T-helper 2 cell treated with Interferon-gamma antibody and Interleukin-4, amounts not matched to agents 5 μg/mL and 100 μg/mL, for 36 hours (primary cell): Measurements from ENCODE around the gene XRCC5.
A peak's percentile ranks its signal among the peaks of the same experiment; 100 is the strongest.

Experiments
- DNase-seq: peaks from one replicate; pipeline ENCODE4 v3.0.0; 2021; ENCODE audit warnings: low spot score
- H3K27ac Mint-ChIP-seq: one replicate; pipeline ENCODE4 v1.8.0; 2021; ENCODE audit warnings: mild to moderate bottlenecking, mixed read lengths
- H3K27me3 Mint-ChIP-seq: one replicate; pipeline ENCODE4 v1.8.0; 2021; ENCODE audit warnings: low read depth, mixed read lengths
- H3K36me3 Mint-ChIP-seq: one replicate; pipeline ENCODE4 v1.8.0; 2021; ENCODE audit warnings: low read depth, mixed read lengths
- H3K4me1 Mint-ChIP-seq: one replicate; pipeline ENCODE4 v1.8.0; 2021; ENCODE audit warnings: low read depth, mixed read lengths
- H3K4me3 Mint-ChIP-seq: one replicate; pipeline ENCODE4 v1.8.0; 2022; ENCODE audit warnings: mild to moderate bottlenecking, moderate library complexity, mixed read lengths
- H3K9me3 Mint-ChIP-seq: one replicate; pipeline ENCODE4 v1.8.0; 2021; ENCODE audit warnings: mixed read lengths

The XRCC5 gene

GRCh38 chr2:216215658-216216390 is 106.7 kb downstream of the XRCC5 start:
- H3K27ac Mint-ChIP-seq, result no peak overlapping the region
- H3K4me1 Mint-ChIP-seq, result peaks cover 41% of the 10 kb centered on the region
- no peaks in the 10 kb centered on the region for H3K27me3 Mint-ChIP-seq
- DNase-seq, result no peak
- no peak overlapping the region for H3K4me3 Mint-ChIP-seq
- no peaks in the 10 kb centered on the region for H3K9me3 Mint-ChIP-seq
- H3K36me3 Mint-ChIP-seq, result peaks cover 12% of the 10 kb centered on the region

GRCh38 chr2:216216951-216217903 is 108.1 kb downstream of the XRCC5 start:
- Mint-ChIP-seq H3K36me3 (peaks cover 12% of the 10 kb centered on the region), H3K4me3 (peak overlapping the region; percentile 37), H3K4me1 (peaks cover 55% of the 10 kb centered on the region), H3K27ac (peak overlapping the region; percentile 65), H3K9me3 (no peaks in the 10 kb centered on the region), H3K27me3 (no peaks in the 10 kb centered on the region)
- DNase-seq, result no peak

DNA sequence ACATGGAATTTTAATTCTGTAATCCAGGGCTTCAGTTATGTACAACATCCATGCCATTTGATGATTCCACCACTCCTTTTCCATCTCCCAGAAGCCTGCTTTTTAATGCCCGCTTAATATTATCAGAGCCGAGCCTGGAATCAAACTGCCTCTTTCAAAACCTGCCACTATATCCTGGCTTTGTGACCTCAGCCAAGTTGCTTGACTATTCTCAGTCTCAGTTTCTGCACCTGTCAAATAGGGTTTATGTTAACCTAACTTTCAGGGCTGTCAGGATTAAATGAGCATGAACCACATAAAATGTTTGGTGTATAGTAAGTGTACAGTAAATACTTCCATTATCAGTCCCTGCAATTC is 108.7 kb downstream of the XRCC5 start:
- peaks cover 61% of the 10 kb centered on the region for H3K4me1 Mint-ChIP-seq
- H3K4me3 Mint-ChIP-seq, result no peak overlapping the region
- H3K36me3 Mint-ChIP-seq, result peaks cover 12% of the 10 kb centered on the region
- no peaks in the 10 kb centered on the region for H3K27me3 Mint-ChIP-seq
- DNase-seq, result no peak
- H3K9me3 Mint-ChIP-seq, result no peaks in the 10 kb centered on the region
- peak overlapping the region; percentile 65 for H3K27ac Mint-ChIP-seq

DNA sequence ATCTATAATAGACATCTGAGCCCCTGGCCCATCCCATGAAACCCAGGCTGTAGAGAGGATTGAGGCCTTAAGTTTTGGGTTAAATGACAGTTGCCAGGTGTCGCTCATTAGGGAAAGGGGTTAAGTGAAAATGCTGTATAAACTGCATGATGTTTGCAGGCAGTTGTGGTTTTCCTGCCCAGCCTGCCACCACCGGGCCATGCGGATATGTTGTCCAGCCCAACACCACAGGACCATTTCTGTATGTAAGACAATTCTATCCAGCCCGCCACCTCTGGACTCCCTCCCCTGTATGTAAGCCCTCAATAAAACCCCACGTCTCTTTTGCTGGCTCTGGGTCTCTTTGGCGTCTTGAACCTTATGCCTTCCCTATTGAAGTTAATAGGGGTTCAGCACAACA is 110.7 kb downstream of the XRCC5 start:
- Mint-ChIP-seq H3K27ac (no peak overlapping the region), H3K36me3 (peaks cover 9% of the 10 kb centered on the region), H3K4me3 (no peak overlapping the region), H3K9me3 (no peaks in the 10 kb centered on the region), H3K27me3 (no peaks in the 10 kb centered on the region), H3K4me1 (peaks cover 66% of the 10 kb centered on the region)
- DNase-seq, result no peak

GRCh38 chr2:216220976-216221375 is 111.8 kb downstream of the XRCC5 start:
- no peak for DNase-seq
- H3K27me3 Mint-ChIP-seq, result no peaks in the 10 kb centered on the region
- H3K4me3 Mint-ChIP-seq, result no peak overlapping the region
- H3K27ac Mint-ChIP-seq, result peak overlapping the region; percentile 27
- no peaks in the 10 kb centered on the region for H3K9me3 Mint-ChIP-seq
- H3K4me1 Mint-ChIP-seq, result peaks cover 66% of the 10 kb centered on the region
- peaks cover 9% of the 10 kb centered on the region for H3K36me3 Mint-ChIP-seq

DNA sequence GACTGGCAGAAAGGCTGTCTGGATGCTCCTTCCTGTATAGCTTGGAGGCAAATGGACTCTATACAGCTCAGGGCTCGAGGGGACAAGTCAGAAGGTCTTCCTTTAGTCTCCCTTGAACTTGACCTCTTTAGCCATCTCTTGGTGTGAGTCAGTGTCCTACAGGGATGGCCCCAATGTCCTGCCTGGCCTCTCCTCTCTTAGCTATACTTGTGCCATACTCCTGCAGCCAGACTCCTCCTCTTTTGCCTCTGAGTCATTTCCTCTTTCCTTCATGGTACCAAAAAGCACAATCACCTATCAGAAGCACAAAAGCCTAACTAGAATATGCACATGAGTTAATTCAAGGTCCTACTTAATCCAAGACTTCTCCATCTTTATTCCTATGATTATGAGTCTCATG is 112.7 kb downstream of the XRCC5 start:
- no peak for DNase-seq
- peaks cover 9% of the 10 kb centered on the region for H3K36me3 Mint-ChIP-seq
- no peaks in the 10 kb centered on the region for H3K9me3 Mint-ChIP-seq
- H3K4me1 Mint-ChIP-seq, result peaks cover 60% of the 10 kb centered on the region
- H3K27me3 Mint-ChIP-seq, result no peaks in the 10 kb centered on the region
- H3K4me3 Mint-ChIP-seq, result peak overlapping the region; percentile 2
- peak overlapping the region; percentile 44 for H3K27ac Mint-ChIP-seq

DNA sequence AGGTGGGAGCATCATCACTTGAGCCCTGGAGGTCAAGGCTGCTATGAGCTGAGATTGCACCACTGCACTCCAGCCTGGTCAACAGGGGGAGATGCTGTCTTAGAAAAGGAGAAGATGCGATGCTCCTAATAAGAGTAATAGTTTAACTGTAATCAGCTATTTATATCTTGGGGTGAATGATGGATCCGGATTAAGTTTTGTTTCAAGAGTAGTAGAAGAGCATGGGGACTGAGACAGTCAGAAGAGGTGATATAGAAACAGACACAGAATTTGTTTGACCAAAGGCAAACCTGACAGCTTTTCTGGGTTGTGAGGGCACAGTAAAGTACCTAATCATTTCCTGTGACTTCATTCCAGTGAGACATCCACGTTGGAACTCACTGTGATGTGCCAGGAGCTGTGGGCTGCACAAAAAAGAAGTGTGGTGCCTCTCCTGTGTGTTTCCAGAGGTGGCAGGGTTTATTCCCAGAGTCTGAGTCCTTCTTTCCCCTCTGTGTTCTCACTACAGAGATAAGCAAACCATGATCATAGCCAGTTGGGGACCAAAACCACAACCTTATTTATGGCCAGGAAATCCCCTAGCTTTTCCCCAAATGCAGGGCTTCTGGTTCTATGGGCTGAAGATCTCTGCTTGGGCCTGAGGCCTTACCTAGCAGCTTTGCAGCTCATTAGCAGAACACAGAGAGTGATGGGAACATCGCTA is 113.7 kb downstream of the XRCC5 start:
- Mint-ChIP-seq H3K4me3 (peak overlapping the region; percentile 2), H3K4me1 (peaks cover 50% of the 10 kb centered on the region), H3K9me3 (no peaks in the 10 kb centered on the region), H3K27me3 (no peaks in the 10 kb centered on the region), H3K27ac (peak overlapping the region; percentile 80), H3K36me3 (peaks cover 9% of the 10 kb centered on the region)
- peak; percentile 40 for DNase-seq

GRCh38 chr2:216224388-216224787 is 115.2 kb downstream of the XRCC5 start:
- Mint-ChIP-seq H3K4me3 (no peak overlapping the region), H3K27me3 (no peaks in the 10 kb centered on the region), H3K27ac (no peak overlapping the region), H3K4me1 (peaks cover 39% of the 10 kb centered on the region), H3K36me3 (peaks cover 9% of the 10 kb centered on the region), H3K9me3 (no peaks in the 10 kb centered on the region)
- no peak for DNase-seq

GRCh38 chr2:216229277-216229914 is 120.2 kb downstream of the XRCC5 start:
- H3K4me3 Mint-ChIP-seq, result no peak overlapping the region
- no peaks in the 10 kb centered on the region for H3K27me3 Mint-ChIP-seq
- H3K4me1 Mint-ChIP-seq, result peaks cover 4% of the 10 kb centered on the region
- no peak for DNase-seq
- H3K9me3 Mint-ChIP-seq, result peaks cover 27% of the 10 kb centered on the region
- H3K27ac Mint-ChIP-seq, result no peak overlapping the region
- H3K36me3 Mint-ChIP-seq, result peaks cover 14% of the 10 kb centered on the region

- Mint-ChIP-seq H3K9me3 (peaks cover 27% of the 10 kb centered on the region), H3K4me3 (no peak overlapping the region), H3K36me3 (peaks cover 14% of the 10 kb centered on the region), H3K4me1 (peaks cover 4% of the 10 kb centered on the region), H3K27me3 (no peaks in the 10 kb centered on the region), H3K27ac (no peak overlapping the region)
- no peak for DNase-seq
Observed at GRCh38 chr2:216231867-216232266, 122.7 kb downstream of the XRCC5 start.

DNA sequence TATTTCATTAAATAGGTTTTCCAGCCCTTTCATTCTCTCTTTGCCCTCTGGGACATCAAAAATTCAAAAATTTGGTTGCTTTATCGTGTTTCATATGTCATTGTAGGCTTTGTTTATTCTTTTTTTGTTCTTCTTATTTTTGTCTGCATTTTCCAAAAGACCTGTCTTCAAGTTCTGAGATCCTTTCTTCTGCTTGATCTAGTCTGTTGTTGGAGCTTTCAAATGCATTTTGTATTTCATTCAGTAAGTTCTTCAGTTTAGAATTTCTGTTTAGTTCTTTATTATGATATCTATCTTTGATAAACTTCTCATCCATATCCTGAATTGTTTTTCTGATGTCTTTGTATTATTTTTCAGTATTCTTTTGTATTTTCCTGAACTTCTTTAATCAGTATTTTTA is 123.6 kb downstream of the XRCC5 start:
- Mint-ChIP-seq H3K27me3 (no peaks in the 10 kb centered on the region), H3K36me3 (peaks cover 14% of the 10 kb centered on the region), H3K27ac (no peak overlapping the region), H3K4me3 (no peak overlapping the region), H3K9me3 (peaks cover 27% of the 10 kb centered on the region), H3K4me1 (peaks cover 4% of the 10 kb centered on the region)
- no peak for DNase-seq

GRCh38 chr2:216233281-216233995 is 124.3 kb downstream of the XRCC5 start:
- no peak overlapping the region for H3K4me3 Mint-ChIP-seq
- peaks cover 27% of the 10 kb centered on the region for H3K9me3 Mint-ChIP-seq
- DNase-seq, result no peak
- peaks cover 14% of the 10 kb centered on the region for H3K36me3 Mint-ChIP-seq
- H3K27me3 Mint-ChIP-seq, result no peaks in the 10 kb centered on the region
- H3K27ac Mint-ChIP-seq, result no peak overlapping the region
- H3K4me1 Mint-ChIP-seq, result peaks cover 4% of the 10 kb centered on the region

DNA sequence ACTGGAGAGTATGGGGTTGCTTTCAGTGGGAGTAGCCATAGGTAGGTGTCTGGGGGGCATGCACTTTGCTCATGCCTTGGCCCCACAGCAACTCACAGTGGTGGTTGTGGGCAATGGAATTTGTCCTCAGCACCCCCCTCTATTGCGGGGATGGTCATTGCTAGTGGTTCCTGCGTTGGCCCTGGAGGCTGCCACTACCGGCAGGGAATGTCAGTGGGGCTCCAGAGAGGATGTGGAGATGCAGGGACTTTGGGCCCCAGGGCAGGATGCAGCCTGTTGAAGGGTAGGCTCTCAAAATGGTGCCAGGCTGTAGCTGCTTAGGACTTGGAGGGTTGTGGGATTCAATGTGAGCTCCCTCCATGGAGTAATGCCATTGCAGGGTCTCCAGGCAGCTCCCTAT is 125.0 kb downstream of the XRCC5 start:
- H3K27me3 Mint-ChIP-seq, result no peaks in the 10 kb centered on the region
- H3K36me3 Mint-ChIP-seq, result peaks cover 14% of the 10 kb centered on the region
- H3K9me3 Mint-ChIP-seq, result peaks cover 27% of the 10 kb centered on the region
- DNase-seq, result no peak
- no peak overlapping the region for H3K4me3 Mint-ChIP-seq
- H3K27ac Mint-ChIP-seq, result no peak overlapping the region
- peaks cover 4% of the 10 kb centered on the region for H3K4me1 Mint-ChIP-seq
